ENCODE results near the gene KRTAP12-4.
"Not testable (repeated sequence)": the region's sequence is repeated elsewhere in the genome, so short reads cannot be mapped to it uniquely, and the experiment has no call there.

KRTAP12-4 gene

GRCh38 chr21:44677881-44678280, 23.4 kb upstream of the KRTAP12-4 start:
- peaks cover 4% of the 10 kb centered on the region for H3K27me3 ChIP-seq (ENCODE audit: insufficient read depth, insufficient read length)
- no peak overlapping the region for H3K9ac ChIP-seq (ENCODE audit: insufficient read length, low read depth)

GRCh38 chr21:44671911-44672310, 17.5 kb upstream of the KRTAP12-4 start:
- Histone ChIP-seq H3K36me3 (ENCODE audit: insufficient read depth, insufficient read length, low read length) (no peaks in the 10 kb centered on the region), H3K9ac (ENCODE audit: insufficient read length, low read depth) (no peak overlapping the region), H3K9me3 (ENCODE audit: insufficient read depth, low read length) (peaks cover 60% of the 10 kb centered on the region), H3K27me3 (ENCODE audit: insufficient read depth, insufficient read length) (no peaks in the 10 kb centered on the region), H3K4me3 (ENCODE audit: insufficient read length, low read depth) (no peak overlapping the region), H3K4me1 (ENCODE audit: insufficient read depth, insufficient read length) (no peaks in the 10 kb centered on the region)
- TF ChIP-seq YY1 (IDR thresholded peaks at IDR 0.05; ENCODE audit: insufficient read depth, insufficient read length) (no peak), ZNF274 (IDR thresholded peaks at IDR 0.05; ENCODE audit: low read depth, low read length) (no peak), SUZ12 (IDR thresholded peaks at IDR 0.05; ENCODE audit: extremely low read depth, insufficient read depth, insufficient read length) (no peak)
- DNase-seq (ENCODE audit: low read depth, low spot score) = no peak

More at GRCh38 chr21:44677881-44678280, 23.4 kb upstream of the KRTAP12-4 start:
- H3K36me3 ChIP-seq (ENCODE audit: insufficient read depth, insufficient read length, low read length) = no peaks in the 10 kb centered on the region
- no peak for DNase-seq (ENCODE audit: low read depth, low spot score)
- no peaks in the 10 kb centered on the region for H3K4me1 ChIP-seq (ENCODE audit: insufficient read depth, insufficient read length)
- peaks cover 21% of the 10 kb centered on the region for H3K9me3 ChIP-seq (ENCODE audit: insufficient read depth, low read length)
- H3K4me3 ChIP-seq (ENCODE audit: insufficient read length, low read depth) = no peak overlapping the region
- TF ChIP-seq SUZ12 (IDR thresholded peaks at IDR 0.05; ENCODE audit: extremely low read depth, insufficient read depth, insufficient read length) (no peak), YY1 (IDR thresholded peaks at IDR 0.05; ENCODE audit: insufficient read depth, insufficient read length) (no peak), ZNF274 (IDR thresholded peaks at IDR 0.05; ENCODE audit: low read depth, low read length) (no peak)

DNA sequence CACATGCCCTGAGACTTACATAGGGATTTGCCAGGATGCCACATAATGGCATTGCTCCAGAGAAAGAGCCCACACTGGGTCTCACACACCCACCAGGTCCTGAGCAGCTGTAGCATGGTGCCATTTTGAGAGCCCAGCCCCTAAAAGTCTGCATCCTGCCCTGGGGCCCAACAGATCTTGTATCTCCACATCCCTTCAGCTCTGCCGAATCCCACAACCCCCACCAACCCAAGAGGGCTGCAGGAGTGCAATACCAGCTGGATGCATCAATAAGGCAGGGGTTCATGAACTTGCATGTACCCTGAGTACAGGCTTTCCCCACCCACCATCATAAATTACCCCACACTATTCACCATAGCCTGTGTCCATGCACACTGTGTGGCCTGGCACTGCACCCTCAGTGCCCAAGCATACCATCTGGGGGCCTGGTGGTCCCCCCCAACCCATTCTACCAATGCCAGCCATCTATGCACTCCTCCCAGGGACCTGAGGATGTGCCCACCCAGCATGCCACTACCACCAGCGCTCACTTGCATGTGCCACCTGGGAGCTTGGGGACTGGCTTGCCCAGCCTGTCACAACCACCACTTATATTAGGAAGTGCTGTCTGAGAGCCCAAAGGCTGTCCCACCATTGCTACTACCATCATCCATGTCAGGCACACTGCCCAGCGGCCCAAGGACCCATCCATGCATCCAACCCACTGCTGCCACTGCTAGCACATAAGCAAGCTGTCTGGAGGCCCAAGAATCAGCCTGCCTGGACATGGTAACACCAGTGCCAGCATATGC, 16.4 kb upstream of the KRTAP12-4 start:
- H3K9ac ChIP-seq (ENCODE audit: insufficient read length, low read depth) = no peak overlapping the region
- TF ChIP-seq YY1 (IDR thresholded peaks at IDR 0.05; ENCODE audit: insufficient read depth, insufficient read length) = no peak
- TF ChIP-seq ZNF274 (IDR thresholded peaks at IDR 0.05; ENCODE audit: low read depth, low read length) = no peak
- TF ChIP-seq SUZ12 (IDR thresholded peaks at IDR 0.05; ENCODE audit: extremely low read depth, insufficient read depth, insufficient read length) = no peak

DNA sequence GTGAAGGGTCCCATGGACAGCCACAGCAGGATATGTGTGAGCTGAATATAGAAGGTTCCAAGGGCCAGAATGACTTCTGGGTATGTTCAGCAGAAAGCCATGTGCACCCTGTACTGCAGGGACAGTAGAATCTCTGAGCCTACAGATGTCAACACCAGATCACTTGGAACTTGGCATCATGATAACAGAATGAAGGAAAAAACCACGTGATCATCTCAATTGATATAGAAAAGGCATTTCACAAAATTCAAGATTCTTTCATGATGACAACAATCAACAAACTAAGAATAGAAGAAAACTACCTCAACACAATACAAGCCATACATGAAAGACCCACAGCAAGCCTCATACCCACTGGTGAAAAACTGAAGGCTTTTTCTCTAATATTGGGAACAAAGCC, 13.2 kb upstream of the KRTAP12-4 start:
- H3K36me3 ChIP-seq (ENCODE audit: insufficient read depth, insufficient read length, low read length) = no peaks in the 10 kb centered on the region
- H3K9ac ChIP-seq (ENCODE audit: insufficient read length, low read depth) = no peak overlapping the region
- TF ChIP-seq SUZ12 (IDR thresholded peaks at IDR 0.05; ENCODE audit: extremely low read depth, insufficient read depth, insufficient read length) (no peak), ZNF274 (IDR thresholded peaks at IDR 0.05; ENCODE audit: low read depth, low read length) (no peak), YY1 (IDR thresholded peaks at IDR 0.05; ENCODE audit: insufficient read depth, insufficient read length) (no peak)
- H3K27me3 ChIP-seq (ENCODE audit: insufficient read depth, insufficient read length) = no peaks in the 10 kb centered on the region
- no peak overlapping the region for H3K4me3 ChIP-seq (ENCODE audit: insufficient read length, low read depth)
- H3K4me1 ChIP-seq (ENCODE audit: insufficient read depth, insufficient read length) = no peaks in the 10 kb centered on the region
- peaks cover 60% of the 10 kb centered on the region for H3K9me3 ChIP-seq (ENCODE audit: insufficient read depth, low read length)
- DNase-seq (ENCODE audit: low read depth, low spot score) = no peak

More for the DNA sequence above, 16.4 kb upstream of the KRTAP12-4 start:
- Histone ChIP-seq H3K36me3 (ENCODE audit: insufficient read depth, insufficient read length, low read length) (no peaks in the 10 kb centered on the region), H3K4me1 (ENCODE audit: insufficient read depth, insufficient read length) (no peaks in the 10 kb centered on the region), H3K27me3 (ENCODE audit: insufficient read depth, insufficient read length) (no peaks in the 10 kb centered on the region), H3K9me3 (ENCODE audit: insufficient read depth, low read length) (peaks cover 60% of the 10 kb centered on the region), H3K4me3 (ENCODE audit: insufficient read length, low read depth) (no peak overlapping the region)
- no peak for DNase-seq (ENCODE audit: low read depth, low spot score)

DNA sequence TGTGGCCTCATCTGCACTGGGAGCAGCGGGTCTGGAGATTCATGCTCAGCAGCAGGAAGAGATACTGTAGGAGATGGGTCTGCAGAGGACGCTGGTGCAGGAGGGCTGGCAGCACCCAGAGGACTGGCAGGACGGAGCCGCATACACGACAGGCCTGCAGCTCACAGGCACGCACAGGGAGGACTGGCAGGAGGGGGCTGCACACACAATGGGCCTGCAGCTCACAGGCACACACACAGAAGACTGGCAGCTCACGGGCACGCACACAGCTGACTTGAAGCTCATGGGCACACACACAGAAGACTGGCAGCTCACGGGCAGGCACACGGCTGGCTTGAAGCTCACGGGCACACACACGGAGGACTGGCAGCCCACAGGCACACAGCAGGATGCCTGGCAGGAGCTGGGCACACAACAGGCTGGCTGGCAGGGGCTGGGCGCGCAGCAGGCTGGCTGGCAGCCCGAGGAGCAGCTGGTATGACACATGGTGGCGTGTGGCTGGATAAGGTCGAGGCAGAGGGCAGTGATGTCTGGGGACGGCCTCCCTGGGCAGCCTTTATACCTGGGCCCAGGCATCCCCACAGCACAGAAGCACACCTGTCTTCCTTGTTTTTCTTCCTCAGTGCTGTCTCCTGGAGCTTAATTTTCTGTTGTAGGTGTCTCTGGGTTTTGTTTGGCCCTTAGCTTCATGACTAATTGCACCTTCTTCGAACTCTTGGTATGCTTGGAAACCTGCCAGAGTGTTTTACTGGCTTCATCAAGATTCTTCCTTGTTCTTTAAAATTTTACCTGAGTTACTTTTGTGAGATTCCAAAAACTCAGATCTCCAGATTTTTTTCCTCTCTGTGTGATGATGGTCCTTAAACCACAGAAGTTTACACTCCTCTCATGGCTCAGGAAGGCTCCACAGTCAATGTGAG, 12.2 kb upstream of the KRTAP12-4 start, which contains the start of gene KRTAP12-2:
TSS of gene KRTAP12-2 (minus strand) at position 527 of the 920 bp plus-strand sequence. CDS start at position 486, 41 bp downstream.
- H3K4me3 ChIP-seq (ENCODE audit: insufficient read length, low read depth) = no peak within 1 kb of the TSS

GRCh38 chr21:44664691-44665090, 10.2 kb upstream of the KRTAP12-4 start:
- no peak for DNase-seq (ENCODE audit: low read depth, low spot score)
- no peak overlapping the region for H3K4me3 ChIP-seq (ENCODE audit: insufficient read length, low read depth)
- TF ChIP-seq ZNF274 (IDR thresholded peaks at IDR 0.05; ENCODE audit: low read depth, low read length) = peak; percentile 44; the same call in 1 of the 2 replicates
- TF ChIP-seq SUZ12 (IDR thresholded peaks at IDR 0.05; ENCODE audit: extremely low read depth, insufficient read depth, insufficient read length) = no peak
- no peak for TF ChIP-seq YY1 (IDR thresholded peaks at IDR 0.05; ENCODE audit: insufficient read depth, insufficient read length)
- H3K4me1 ChIP-seq (ENCODE audit: insufficient read depth, insufficient read length) = no peaks in the 10 kb centered on the region
- no peak overlapping the region for H3K9ac ChIP-seq (ENCODE audit: insufficient read length, low read depth)
- H3K36me3 ChIP-seq (ENCODE audit: insufficient read depth, insufficient read length, low read length) = no peaks in the 10 kb centered on the region
- no peaks in the 10 kb centered on the region for H3K27me3 ChIP-seq (ENCODE audit: insufficient read depth, insufficient read length)
- peaks cover 31% of the 10 kb centered on the region for H3K9me3 ChIP-seq (ENCODE audit: insufficient read depth, low read length)

More for the DNA sequence above, 12.2 kb upstream of the KRTAP12-4 start, which contains the start of gene KRTAP12-2:
- Histone ChIP-seq H3K9ac (ENCODE audit: insufficient read length, low read depth) (no peak within 1 kb of the TSS), H3K4me1 (ENCODE audit: insufficient read depth, insufficient read length) (no peaks in the 10 kb centered on the region), H3K9me3 (ENCODE audit: insufficient read depth, low read length) (peaks cover 51% of the 10 kb centered on the region), H3K36me3 (ENCODE audit: insufficient read depth, insufficient read length, low read length) (no peaks in the 10 kb centered on the region), H3K27me3 (ENCODE audit: insufficient read depth, insufficient read length) (no peaks in the 10 kb centered on the region)
- no peak for DNase-seq (ENCODE audit: low read depth, low spot score)
- TF ChIP-seq YY1 (IDR thresholded peaks at IDR 0.05; ENCODE audit: insufficient read depth, insufficient read length) (no peak), ZNF274 (IDR thresholded peaks at IDR 0.05; ENCODE audit: low read depth, low read length) (no peak), SUZ12 (IDR thresholded peaks at IDR 0.05; ENCODE audit: extremely low read depth, insufficient read depth, insufficient read length) (no peak)

- H3K9ac ChIP-seq (ENCODE audit: insufficient read length, low read depth); H3K4me3 ChIP-seq (ENCODE audit: insufficient read length, low read depth); DNase-seq (ENCODE audit: low read depth, low spot score); H3K27me3 ChIP-seq (ENCODE audit: insufficient read depth, insufficient read length); H3K4me1 ChIP-seq (ENCODE audit: insufficient read depth, insufficient read length); H3K36me3 ChIP-seq (ENCODE audit: insufficient read depth, insufficient read length, low read length): not testable (repeated sequence)
- H3K9me3 ChIP-seq (ENCODE audit: insufficient read depth, low read length) = peaks cover 14% of the 10 kb centered on the region
These were observed 7.1 kb upstream of the KRTAP12-4 start for GRCh38 chr21:44661567-44661966.
